Sigmoid colon (tissue), 4 donors: Measurements from ENCODE around the gene DUOX2.
"Not testable (repeated sequence)": the region's sequence is repeated elsewhere in the genome, so short reads cannot be mapped to it uniquely, and the experiment has no call there.

ENCODE experiments used
- CTCF ChIP-seq, 4 experiments: fragments of 450-650 bp in 3 of 4; fragments of 200-600 bp in 1 of 4; IDR thresholded peaks; one replicate each; pipeline ENCODE4 v1.5.1; 2016 to 2019; ENCODE audit warnings: antibody characterized with exemption in 4 of 4, mild to moderate bottlenecking in 3 of 4, moderate library complexity in 2 of 4
- EP300 ChIP-seq, 4 donors: sonication (generic); formaldehyde crosslinking; IDR thresholded peaks; one replicate each; pipeline ENCODE4 v1.6.1; 2017; ENCODE audit warnings: antibody characterized with exemption in 4 of 4
- POLR2A ChIP-seq, 2 donors: fragments of 450-650 bp; IDR thresholded peaks; one replicate each; pipeline ENCODE4 v1.6.1; 2016; ENCODE audit warnings: antibody characterized with exemption in 2 of 2, mild to moderate bottlenecking in 2 of 2, moderate library complexity in 2 of 2
- POLR2AphosphoS5 ChIP-seq, 4 donors: sonication (generic); formaldehyde crosslinking; IDR thresholded peaks; one replicate each; pipeline ENCODE4 v1.6.1; 2017; ENCODE audit warnings: antibody characterized with exemption in 4 of 4

- TF ChIP-seq CTCF, POLR2AphosphoS5, POLR2A, EP300 (IDR thresholded peaks at IDR 0.05): not testable (repeated sequence)
These were observed 71.1 kb downstream of the DUOX2 start for GRCh38 chr15:45042859-45043258.
